IPS-18c (cell line): Measurements from ENCODE around the gene BTBD9.
"Not testable (repeated sequence)": the region's sequence is repeated elsewhere in the genome, so short reads cannot be mapped to it uniquely, and the experiment has no call there.

ENCODE experiments used
- H3K4me3 ChIP-seq: 2 replicates; pipeline ENCODE4 v1.7.0; 2013; ENCODE audit warnings: low read depth, mild to moderate bottlenecking, low read length, moderate library complexity; ENCODE audit not compliant: insufficient read depth
- H3K9me3 ChIP-seq: one replicate; pipeline ENCODE4 v1.6.1; 2013; ENCODE audit warnings: mild to moderate bottlenecking, low read length, moderate library complexity; ENCODE audit not compliant: control insufficient read depth, insufficient read depth

BTBD9 gene

DNA sequence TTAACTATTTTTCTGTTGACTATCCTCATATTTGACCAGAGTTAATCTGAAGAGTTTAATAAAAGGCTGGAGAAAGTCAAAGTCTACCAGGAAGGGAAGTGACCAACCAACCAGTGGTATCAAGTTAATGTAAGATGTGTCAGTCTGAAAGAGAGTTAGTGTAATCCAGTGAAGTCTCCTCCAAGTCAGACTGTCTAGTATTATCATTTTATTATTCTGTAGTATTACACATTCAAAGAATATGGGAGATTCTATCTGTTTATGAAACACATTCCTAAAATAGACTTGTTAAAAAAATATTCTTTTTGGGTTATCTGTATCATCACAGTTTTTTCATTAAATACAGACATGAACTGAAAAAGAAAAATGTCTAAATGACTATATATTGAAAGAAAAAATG is 194.4 kb downstream of the BTBD9 start:
- H3K9me3 ChIP-seq, result no peaks in the 10 kb centered on the region
- no peak overlapping the region for H3K4me3 ChIP-seq

DNA sequence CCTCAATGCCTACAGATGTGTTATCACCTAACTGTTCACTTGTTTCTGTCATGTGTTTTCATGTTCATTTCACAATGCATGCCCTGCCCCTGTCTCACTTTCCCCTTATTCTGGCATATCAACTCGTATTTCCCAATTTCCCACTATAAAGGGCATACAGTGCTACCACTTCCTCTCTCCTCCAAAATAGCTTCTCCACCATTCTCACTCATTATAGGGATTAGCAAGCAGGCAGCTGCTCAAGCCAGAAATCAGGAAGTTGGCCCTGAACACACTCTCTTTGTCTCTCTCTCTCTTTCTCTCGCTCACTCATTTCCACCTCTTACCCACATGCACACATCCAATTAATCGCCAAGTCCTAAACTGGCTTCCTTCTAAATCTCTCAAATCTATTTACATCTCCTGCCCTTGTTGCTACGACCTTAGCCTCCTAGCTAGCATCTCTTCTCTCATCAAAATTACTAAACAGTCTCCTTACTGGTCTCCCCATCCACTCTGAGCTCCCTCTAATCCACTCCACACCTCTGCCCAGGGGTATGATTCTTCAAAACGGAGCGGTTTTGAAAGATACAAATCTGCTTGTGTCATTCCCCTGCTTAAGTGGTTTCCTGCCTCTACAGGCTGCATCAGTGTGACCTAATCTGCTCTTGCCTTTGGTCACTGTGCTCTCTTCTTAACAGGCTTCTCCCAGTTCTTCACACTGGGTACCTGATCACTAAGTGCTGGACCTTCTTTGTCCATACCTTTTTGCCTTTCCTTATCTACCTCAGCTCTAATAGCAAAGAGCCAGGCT is 196.2 kb downstream of the BTBD9 start:
- no peak overlapping the region for H3K4me3 ChIP-seq
- no peaks in the 10 kb centered on the region for H3K9me3 ChIP-seq

DNA sequence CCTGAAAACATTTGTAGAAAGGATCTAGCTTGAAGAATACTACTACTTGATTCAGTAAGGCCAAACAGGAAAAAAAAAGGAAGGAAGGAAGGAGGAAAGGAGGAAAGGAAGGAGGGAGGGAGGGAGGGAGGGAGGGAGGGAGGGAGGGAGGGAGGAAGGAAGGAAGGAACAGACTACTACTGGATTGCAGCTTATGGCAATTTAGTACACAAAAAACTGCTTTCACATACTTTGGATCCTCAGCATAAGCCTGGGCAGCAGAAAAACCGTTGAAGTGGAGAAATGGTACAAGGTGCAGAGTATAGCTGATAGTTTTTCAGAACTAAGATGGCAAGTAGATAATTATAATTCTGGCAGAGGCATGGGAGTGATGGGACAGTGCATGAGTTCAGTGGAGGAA is 201.6 kb downstream of the BTBD9 start:
- no peaks in the 10 kb centered on the region for H3K9me3 ChIP-seq
- no peak overlapping the region for H3K4me3 ChIP-seq

DNA sequence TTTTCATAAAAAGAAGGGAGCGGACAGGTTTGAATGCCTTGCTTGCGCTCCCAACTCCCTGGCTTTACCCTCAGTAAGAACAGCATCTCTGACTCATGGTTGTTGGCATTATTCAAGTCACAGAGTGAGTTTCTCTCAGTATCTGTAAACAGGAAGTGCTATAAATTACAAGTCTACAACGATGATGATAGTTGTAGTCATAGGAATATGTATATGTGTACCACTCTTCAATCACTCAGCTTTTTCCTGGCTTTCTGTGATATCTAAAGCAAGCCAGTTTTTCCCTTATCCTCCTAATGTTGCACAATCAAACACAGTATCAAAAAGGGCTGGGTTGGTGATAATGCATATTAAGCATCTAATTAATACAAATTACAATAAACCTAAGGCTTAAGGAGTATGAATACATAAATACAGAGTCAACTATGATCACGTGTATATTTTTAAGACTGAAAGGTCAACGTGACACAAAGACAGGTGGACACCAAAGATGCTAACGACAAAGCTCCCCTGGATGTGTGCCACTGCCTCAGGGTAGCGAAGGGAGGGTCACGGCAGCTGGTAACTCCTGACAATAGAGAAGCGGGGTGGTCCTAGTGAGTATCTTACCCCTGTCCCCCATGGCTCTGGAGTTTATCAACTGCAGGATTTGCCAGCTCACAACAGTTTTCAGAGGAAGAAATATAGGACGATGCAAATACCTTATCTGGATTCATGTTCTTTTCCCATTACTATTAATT is 202.8 kb downstream of the BTBD9 start:
- H3K9me3 ChIP-seq, result no peaks in the 10 kb centered on the region
- no peak overlapping the region for H3K4me3 ChIP-seq

- H3K9me3 ChIP-seq, result no peaks in the 10 kb centered on the region
- H3K4me3 ChIP-seq, result no peak overlapping the region
These were observed 204.4 kb downstream of the BTBD9 start for GRCh38 chr6:38435330-38435729.

DNA sequence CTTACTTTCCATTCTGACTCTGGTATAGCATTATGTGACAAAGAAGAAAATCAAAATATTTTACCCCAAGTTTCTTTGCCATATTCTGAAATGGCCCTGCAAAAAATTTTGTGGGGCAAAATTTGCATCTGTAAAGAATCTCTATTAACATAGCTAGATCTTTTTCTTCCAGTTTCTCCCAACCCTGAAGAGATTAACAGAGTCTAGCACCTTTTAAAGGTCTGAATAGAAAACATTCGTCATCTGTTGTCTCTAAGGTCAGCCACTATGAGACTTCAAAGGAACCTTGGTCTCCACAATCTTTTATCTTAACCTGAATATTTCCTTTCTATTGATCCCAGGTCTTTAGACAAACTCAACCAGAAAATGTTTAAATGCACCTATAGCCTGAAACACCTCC is 205.7 kb downstream of the BTBD9 start:
- H3K9me3 ChIP-seq, result no peaks in the 10 kb centered on the region
- no peak overlapping the region for H3K4me3 ChIP-seq

- Histone ChIP-seq H3K4me3 (no peak overlapping the region), H3K9me3 (no peaks in the 10 kb centered on the region)
These were observed 207.2 kb downstream of the BTBD9 start for GRCh38 chr6:38432479-38432878.

GRCh38 chr6:38432079-38432478 is 207.7 kb downstream of the BTBD9 start:
- Histone ChIP-seq H3K4me3 (no peak overlapping the region), H3K9me3 (no peaks in the 10 kb centered on the region)

DNA sequence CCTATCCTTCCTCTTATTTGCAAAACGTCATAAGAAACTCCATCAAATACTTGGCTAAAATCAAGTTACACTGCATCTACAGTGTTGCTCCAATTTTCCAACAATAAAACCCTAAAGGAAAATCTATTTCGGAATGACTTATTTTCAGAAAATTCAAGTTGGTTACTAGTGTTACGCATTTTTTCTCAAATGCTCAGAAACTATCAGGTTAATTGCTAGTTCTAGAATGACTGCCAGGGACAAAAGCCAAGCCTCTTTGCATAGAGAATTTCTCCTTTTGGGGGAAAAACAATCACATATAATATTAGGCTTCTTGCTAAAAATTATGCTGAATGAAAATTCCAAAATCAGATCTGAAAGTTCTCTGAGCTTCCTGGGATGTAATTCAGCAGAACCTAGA is 210.2 kb downstream of the BTBD9 start:
- no peak overlapping the region for H3K4me3 ChIP-seq
- H3K9me3 ChIP-seq, result no peaks in the 10 kb centered on the region

DNA sequence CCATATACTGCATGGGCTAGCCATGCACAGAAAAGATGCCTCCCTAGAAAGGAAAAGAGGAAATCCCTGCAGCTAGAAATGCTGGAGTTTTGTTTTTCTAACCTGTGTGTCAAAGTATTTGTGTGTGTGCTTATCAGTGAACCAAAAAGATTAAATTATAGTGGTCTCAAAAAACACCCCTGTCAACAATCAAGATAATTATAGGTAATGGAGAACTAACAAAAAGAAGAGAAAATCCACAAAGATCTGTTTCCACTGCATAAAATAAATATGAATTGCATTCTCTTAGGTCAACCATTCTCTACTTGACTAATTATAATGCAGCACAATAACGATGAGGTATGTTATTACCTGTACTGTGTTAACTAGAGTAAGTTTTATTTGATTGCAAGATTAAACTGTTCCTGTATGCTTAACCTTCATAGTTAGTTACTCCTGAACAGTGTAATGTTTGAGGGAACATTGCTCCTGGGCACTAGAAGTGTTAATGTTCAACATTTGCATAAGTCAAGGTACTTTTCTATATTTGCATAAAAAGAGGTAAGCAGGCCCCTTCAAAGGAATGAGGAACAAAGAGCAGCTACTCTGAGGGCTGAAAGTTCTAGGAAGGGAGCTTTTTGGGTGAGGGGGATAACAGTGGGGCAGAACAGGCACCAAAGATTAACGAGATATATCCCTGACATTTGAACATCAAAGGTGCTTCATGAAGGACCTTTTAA is 212.1 kb downstream of the BTBD9 start:
- no peak overlapping the region for H3K4me3 ChIP-seq
- no peaks in the 10 kb centered on the region for H3K9me3 ChIP-seq

GRCh38 chr6:38425788-38426488 is 213.8 kb downstream of the BTBD9 start:
- H3K4me3 ChIP-seq, result not testable (repeated sequence)

DNA sequence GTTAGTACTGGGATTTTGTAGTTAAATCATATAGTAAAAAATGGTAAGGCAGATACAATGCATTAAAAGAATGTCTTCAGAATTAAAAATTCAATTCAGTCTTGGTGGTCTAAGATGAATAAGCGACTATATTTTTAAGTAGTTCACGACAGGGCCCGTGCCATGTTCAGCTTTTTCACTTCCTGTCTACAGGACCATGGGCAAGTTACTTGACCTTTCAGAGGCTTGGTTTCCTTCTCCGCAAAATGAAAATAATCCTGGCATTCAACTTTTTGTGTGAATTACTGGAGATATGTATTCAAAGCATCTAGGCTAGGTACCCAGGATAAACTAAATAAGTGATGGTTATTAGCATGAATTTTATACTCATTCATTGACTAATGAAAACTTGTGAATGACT is 216.0 kb downstream of the BTBD9 start:
- H3K9me3 ChIP-seq, result no peaks in the 10 kb centered on the region
- no peak overlapping the region for H3K4me3 ChIP-seq

More at GRCh38 chr6:38425788-38426488, 213.8 kb downstream of the BTBD9 start:
- H3K9me3 ChIP-seq, result not testable (repeated sequence)

- H3K4me3 ChIP-seq, result no peak overlapping the region
- H3K9me3 ChIP-seq, result no peaks in the 10 kb centered on the region
These were observed 219.5 kb downstream of the BTBD9 start for GRCh38 chr6:38420207-38420606.

DNA sequence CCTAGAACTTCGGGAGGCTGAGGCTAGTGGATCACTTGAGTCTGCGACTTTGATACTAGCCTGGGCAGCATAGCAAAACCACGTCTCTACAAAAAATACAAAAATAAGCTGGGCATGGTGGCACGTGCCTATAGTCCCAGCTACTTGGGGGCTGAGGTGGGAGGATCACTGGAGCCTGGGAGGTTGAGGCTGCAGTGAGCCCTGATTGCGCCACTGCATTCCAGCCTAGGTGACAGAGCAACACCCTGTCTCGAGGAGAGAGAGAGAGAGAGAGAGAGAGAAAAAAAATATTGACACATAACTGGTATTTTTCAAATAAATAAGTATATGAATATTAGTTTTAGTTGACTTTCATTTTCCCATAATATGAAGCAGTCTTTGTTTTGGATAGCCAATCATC is 222.2 kb downstream of the BTBD9 start:
- H3K9me3 ChIP-seq, result no peaks in the 10 kb centered on the region
- H3K4me3 ChIP-seq, result no peak overlapping the region

GRCh38 chr6:38415231-38416005 is 224.3 kb downstream of the BTBD9 start:
- Histone ChIP-seq H3K9me3 (no peaks in the 10 kb centered on the region), H3K4me3 (no peak overlapping the region)

GRCh38 chr6:38413102-38413800 is 226.5 kb downstream of the BTBD9 start:
- H3K9me3 ChIP-seq, result no peaks in the 10 kb centered on the region

More at GRCh38 chr6:38413102-38413800, 226.5 kb downstream of the BTBD9 start:
- H3K4me3 ChIP-seq, result no peak overlapping the region
